ENCODE measurements around the gene KCNC1.

KCNC1 gene

GRCh38 chr11:17822401-17822781 is 87.8 kb downstream of the KCNC1 start:
- DNase-seq (ENCODE audit: low read depth): no peak

- DNase-seq (ENCODE audit: low read depth): no peak
Observed at GRCh38 chr11:17827006-17827405, 92.4 kb downstream of the KCNC1 start.

- DNase-seq (ENCODE audit: low read depth): no peak
Observed at GRCh38 chr11:17828311-17828751, 93.8 kb downstream of the KCNC1 start.

- no peak for DNase-seq (ENCODE audit: low read depth)
Observed at GRCh38 chr11:17831228-17831627, 96.6 kb downstream of the KCNC1 start.

- DNase-seq (ENCODE audit: low read depth): no peak
Observed at GRCh38 chr11:17831883-17832282, 97.3 kb downstream of the KCNC1 start.
